ENCODE results near the gene ZBED4. TPM values are rescaled to one million over a fixed set of nuclear protein-coding genes. Genes with fewer than 3 reads are reported as not detected.
A peak's percentile ranks its signal among the peaks of the same experiment; 100 is the strongest.
"Not testable (repeated sequence)": the region's sequence is repeated elsewhere in the genome, so short reads cannot be mapped to it uniquely, and the experiment has no call there.

ZBED4 gene
- total RNA-seq, 1 donor from 2014 or later, result 16.7 TPM

DNA sequence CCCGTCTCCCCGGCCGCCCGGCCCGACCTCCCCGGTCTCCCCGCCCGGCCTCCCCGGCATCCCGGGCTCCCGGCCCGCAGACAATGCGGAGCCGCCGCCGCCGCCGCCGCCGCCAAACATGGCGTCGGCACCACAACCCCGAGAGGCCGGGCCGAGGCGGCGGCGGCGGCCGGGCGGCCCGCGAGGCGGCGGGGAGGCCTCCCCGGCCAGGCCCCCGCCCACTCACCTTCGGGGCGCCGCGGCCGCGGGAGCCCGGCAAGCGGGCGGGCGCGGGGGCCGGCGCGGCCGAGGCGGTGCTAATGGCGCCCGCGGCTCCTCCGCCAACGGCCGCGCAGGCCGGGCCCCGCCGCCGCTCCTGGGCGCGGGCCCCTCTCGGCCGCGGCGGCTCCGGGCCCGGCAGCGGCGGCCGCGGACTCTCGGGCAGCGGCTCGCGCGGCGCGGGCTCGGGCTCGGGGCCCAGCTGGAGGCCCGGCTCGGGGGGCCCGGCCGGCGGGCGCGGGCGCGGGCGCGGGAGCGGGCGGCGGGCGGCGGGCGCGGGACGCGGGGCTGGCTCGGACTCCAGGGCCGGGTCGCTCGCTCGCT is 26.3 kb upstream of the ZBED4 start:
- DNase-seq, result peak; percentile 32

- peak; percentile 82 for DNase-seq
Observed at GRCh38 chr22:49827853-49828598, 25.6 kb upstream of the ZBED4 start, which contains the start of gene BRD1. Gene BRD1 (minus strand): TSS chr22:49827873. CDS start chr22:49824317, 3,556 bp downstream.

GRCh38 chr22:49828599-49828965 is 25.1 kb upstream of the ZBED4 start:
- no peak for DNase-seq

DNA sequence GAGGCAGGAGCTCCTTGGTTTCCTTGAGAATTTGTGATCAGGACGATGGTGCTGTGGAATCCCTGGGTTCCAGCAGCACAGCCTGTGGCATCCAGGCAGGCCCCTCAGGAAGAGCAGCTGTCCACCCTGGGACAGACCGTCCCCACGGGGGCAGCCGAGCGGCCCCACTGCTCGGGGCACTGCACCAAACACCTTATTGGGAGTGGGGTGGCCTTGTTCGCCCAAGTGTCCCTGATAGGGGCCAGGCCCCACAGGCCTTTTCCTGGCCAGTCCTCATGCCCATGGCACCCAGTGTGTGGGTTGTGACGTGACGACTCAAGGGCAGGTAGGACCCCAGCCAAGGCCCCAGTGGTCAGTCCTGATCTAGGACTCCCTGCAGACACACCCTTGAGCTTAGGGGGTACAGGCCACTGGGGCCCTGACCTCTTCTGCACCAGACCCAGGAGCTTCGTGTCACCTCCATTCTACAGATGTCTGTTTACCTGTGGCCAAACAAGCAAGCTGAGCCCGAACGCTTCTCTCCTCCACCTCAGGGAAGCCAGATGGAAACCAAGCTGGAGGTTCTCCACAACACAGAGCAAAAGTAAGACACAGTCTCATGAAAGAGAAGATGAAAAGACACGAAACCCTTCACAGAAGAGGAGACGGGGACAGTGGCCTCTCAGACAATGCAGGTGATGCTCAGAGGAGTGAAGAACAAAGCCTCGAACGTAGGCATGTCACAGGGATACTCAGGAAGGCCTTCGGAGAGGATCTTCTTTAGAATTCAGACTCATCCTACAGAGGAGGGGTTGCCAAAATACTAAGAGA is 24.4 kb upstream of the ZBED4 start:
- no peak for DNase-seq

DNA sequence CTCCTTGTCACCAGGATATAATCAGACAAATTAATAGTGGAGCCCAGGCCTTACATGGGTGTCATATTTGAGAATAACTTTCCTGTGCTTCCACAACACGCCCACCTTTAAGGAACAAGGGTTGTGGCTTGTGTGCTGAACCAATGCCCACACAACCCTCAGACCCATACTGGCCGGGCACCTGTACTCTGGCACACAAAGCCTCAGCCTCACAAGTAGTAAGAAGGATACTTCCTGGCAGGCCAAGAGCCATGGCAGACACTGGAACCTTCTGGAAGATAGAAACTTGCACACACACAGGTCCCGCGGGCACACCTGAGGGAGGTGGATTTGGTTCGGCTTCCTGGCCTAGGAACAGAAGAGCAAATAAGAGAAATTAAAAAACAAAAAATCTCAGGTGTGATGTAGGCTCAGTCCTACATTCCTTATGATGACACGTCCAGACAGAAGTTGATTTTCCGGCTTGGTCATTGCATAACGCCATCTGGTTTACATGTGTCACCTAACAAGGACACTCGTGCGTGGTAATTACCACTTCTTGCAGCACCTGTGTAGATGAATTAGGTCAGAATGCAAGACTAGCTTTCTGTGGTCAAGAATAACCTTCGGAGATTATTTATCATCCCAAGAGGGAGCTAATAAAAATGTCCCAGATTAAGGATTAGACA is 20.2 kb upstream of the ZBED4 start:
- DNase-seq, result no peak

DNA sequence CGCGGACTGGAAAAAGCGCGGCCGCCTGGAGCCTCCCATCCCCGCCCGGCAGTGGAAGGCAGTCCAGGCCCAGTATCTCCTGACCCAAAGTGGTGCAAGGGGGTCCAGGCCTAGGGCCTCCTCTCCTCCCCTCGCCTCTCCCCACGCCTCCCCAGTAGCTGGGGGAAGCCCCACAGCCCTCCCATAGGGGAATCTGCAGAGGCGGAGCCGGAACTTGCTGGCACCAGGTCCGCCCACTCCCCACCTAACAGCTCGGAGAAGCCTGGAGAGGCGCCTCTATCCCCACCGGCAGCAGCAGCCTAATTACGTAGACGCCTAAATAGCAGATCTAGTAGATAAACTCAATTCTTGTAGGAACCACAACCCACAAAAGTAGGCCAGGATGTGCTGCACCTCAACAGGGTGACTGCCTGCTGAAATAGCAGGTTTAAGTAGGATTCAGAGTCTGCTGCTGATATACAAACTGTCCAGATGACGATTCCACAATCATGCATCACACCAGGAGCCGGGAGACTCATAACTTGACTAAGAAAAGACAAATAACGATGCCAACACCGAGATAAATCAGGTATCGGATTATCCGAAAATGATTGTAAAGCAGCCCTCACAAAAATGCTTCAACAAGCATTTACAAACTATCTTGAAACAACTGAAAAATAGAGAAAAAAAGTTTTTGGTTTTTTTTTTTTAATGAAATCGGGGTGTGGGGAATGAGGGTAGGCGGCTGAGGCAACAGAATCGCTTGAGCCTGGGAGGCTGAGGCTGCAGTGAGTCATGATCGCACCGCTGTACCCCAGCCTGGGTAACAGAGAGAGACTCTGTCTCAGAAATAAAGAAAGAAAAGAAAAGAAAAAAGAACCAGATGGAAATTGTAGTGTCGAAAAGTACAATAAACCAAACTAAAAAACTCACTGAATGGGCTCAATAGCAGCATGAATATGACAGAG is 14.6 kb upstream of the ZBED4 start:
- DNase-seq, result no peak

- no peak for DNase-seq
Observed at GRCh38 chr22:49845241-49845640, 8.4 kb upstream of the ZBED4 start.

DNA sequence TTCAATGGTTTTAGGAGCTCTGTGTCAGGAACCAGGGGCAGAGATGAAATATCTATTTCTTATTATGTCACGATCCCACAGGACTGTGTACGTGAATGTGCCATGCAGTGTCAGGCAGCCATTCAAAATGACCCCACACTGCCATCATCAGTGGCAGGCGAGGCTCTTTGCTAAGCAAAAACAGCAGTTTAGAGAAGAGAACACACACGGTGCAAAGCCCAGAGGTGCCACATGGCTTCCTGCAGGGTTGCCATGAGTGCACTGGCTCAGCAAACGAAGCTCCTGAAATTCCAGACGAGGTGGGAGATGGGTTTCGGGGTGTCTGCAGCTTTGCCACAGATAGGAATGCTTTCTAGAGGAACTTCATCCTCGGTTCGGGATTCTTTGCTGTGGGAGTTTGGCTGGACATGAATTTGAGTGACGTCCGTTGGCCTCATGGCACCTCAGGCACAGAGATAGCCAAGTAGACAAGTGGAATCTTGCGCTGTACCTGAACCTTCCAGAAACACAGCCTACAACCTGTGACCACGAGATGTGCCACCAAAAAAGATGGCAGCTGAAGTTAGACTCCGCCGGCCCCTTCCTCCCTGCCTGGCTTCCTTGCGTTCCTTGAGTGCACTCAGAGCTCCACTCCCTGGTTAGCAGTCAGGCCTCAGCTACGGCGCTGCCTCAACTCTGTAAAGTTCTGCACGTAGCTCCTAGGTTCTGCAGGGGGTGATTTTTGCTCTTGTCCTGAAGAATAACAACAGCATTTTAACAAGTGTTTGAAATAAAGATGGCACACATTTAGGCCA is 7.8 kb upstream of the ZBED4 start:
- DNase-seq, result no peak

GRCh38 chr22:49847751-49848689 is 5.6 kb upstream of the ZBED4 start:
- no peak for DNase-seq

- DNase-seq, result no peak
Observed at GRCh38 chr22:49848690-49849160, 4.9 kb upstream of the ZBED4 start.

DNA sequence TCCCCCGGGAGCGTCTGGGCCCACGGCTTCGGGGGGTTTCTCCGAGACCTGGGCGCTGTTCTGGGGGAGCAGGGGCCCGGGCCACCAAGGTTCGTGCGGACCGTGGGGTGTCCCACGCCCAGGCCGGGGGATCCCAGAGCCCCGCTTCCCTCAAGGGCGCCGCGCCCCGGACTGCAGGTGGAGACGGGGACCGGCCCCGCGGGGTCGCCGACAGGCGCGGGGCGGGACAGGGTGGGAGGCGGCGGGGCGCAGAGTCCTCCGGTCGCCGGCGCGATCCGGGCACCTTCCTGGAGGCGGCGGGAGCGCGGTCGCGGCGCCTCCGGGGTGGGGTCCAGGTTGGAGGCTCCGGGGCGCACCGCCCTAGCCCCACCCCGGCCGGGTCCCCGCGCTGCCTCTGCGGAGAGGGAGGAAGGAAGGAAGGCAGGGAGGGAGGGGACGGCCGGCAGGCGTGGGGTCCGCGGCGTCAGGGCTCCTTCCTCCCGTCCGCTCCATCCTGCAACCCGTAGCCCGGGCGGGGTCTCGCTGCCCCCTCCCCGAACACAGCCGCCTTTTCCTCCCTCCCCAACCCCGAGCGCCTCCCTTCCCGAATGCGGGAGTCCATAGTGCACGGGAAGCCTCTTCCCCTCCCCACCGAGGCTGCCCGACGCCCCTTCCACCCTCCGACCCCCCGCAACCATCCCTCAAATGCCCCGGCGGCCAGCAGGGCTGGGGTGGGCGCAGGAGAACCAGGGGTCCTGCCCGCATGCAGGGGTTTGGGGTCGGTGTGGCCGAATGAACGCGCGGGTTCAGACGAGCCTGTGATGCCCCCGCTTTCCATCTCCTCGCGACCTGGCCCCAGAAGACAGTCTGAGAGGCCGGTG is 4.3 kb upstream of the ZBED4 start:
- DNase-seq, result no peak

DNA sequence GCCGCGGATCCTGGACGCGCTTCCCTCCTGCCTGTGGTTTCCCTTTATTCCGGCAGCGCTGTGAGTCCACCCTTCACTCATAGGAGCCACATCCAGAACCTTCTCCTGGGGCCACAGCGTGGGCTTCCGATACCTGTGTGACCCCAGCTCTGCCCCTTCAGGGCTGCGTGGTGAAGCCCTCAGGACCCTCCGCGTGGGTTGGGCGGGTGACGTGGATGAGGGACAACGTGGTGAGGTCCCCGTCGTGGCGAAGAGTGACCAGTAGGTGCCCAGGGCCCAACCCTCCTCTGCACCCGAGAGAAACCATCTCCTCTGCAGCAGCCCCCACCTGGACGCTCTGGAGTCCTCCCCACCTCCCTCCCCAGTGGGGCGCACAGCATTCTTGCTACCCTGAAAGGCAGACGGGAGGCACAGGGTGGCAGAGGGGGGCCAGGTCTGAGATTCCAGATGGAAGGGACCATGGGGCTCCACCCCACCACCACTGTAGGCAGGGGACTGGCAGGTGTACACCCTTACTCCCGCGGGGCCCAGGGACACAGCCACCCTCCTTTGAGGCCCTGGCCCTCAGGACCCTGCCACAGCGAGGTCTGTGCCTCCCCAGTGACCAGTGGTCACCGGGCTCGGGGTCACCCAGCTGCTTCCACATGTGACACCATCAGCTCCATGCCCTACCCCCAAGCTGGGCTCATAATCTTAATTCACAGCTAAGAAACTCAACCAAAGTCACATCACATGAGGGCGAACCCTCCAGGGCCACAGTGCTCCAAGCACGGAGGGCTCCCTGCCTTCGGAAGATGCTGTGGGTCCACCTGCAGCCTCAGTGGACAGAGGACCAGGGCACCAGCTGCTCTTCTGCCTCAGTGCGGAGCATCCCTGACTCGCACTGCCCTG is 3.4 kb upstream of the ZBED4 start:
- DNase-seq, result no peak

- no peak for DNase-seq
Observed at GRCh38 chr22:49850959-49851802, 2.5 kb upstream of the ZBED4 start.

GRCh38 chr22:49852568-49852897 is 1.1 kb upstream of the ZBED4 start:
- not testable (repeated sequence) for DNase-seq

DNA sequence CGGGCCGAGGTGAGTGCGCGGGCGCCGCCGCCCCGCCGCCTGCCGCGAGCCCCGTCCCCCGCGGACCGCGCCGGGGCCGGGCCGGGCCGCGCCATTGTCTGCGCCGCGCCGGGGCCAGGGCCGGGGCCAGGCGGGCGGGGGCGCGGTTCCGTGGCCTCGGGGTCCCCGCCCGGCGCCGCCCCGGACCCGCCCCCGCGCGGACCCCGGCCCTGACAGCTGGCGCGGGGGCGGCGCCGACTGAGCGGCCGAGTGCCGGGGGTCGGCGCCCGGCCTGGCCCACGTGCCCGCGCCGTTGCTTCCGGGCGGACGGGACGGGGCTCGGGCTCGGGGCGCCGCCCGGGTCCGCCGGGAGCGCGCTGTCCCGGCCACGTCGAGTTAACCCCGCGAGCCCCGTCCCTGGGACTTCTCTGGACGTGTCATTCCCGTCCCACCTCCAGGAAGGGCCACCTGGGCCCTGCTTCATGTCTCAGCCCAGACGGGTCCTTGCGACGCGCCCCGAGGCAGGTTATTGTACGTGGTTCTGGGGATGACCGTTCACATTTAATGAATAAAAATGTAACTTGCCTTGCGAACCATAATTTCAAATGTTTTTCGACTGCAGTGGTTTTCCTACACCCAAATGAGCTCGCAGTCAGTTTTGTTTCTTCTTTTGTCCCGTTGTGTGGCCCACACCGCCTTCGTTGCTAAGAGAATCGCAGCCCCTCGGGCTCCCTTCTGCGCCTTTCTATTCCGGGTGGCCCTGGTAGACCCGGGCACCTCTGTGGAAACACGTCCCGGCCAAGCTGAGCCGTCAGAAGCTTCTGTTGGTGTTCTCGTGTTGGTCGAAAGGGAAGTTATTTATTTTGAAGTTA is 562 bp downstream of the ZBED4 start:
- DNase-seq, result peak; percentile 49

Measured in dermis blood vessel endothelial cell (primary cell).